Skeletal muscle satellite cell (primary cell): Measurements from ENCODE around the gene SDHAF2.
"Not testable (repeated sequence)": the region's sequence is repeated elsewhere in the genome, so short reads cannot be mapped to it uniquely, and the experiment has no call there.

Source experiments
- H3K27me3 ChIP-seq: 2 replicates; pipeline ENCODE4 v1.7.0; 2013; ENCODE audit warnings: low read length; ENCODE audit not compliant: control insufficient read depth, insufficient read depth
- H3K36me3 ChIP-seq: 2 replicates; pipeline ENCODE4 v1.7.0; 2013; ENCODE audit warnings: mild to moderate bottlenecking, control low read depth, low read length; ENCODE audit not compliant: insufficient read depth
- H3K4me1 ChIP-seq: 2 replicates; pipeline ENCODE4 v1.7.0; 2013; ENCODE audit warnings: low read length; ENCODE audit not compliant: control insufficient read depth, insufficient read depth
- H3K4me2 ChIP-seq: 2 replicates; pipeline ENCODE4 v1.7.0; 2013; ENCODE audit warnings: mild to moderate bottlenecking, low read length
- H3K4me3 ChIP-seq: 2 replicates; pipeline ENCODE4 v1.7.0; 2013; ENCODE audit warnings: low read length
- H3K9ac ChIP-seq: 2 replicates; pipeline ENCODE4 v1.7.0; 2013; ENCODE audit warnings: mild to moderate bottlenecking, low read depth, low read length, moderate library complexity
- H3K9me3 ChIP-seq: replicated peaks from 2 replicates; pipeline ENCODE4 v1.7.0; 2013; ENCODE audit warnings: mild to moderate bottlenecking, control low read depth, low read length

SDHAF2 gene

GRCh38 chr11:61430839-61431238, 915 bp downstream of the SDHAF2 start:
- not testable (repeated sequence) for H3K9me3 ChIP-seq, H3K27me3 ChIP-seq
- H3K36me3 ChIP-seq: peaks cover 33% of the 10 kb centered on the region
- H3K4me3 ChIP-seq: peak overlapping the region; percentile 99
- H3K4me2 ChIP-seq: peak overlapping the region; percentile 75
- H3K4me1 ChIP-seq: peaks cover 18% of the 10 kb centered on the region
- peak overlapping the region; percentile 99 for H3K9ac ChIP-seq

- Histone ChIP-seq H3K4me3 (no peak overlapping the region), H3K9me3 (no peaks in the 10 kb centered on the region), H3K4me1 (peaks cover 9% of the 10 kb centered on the region), H3K4me2 (no peak overlapping the region), H3K9ac (no peak overlapping the region), H3K36me3 (peaks cover 52% of the 10 kb centered on the region), H3K27me3 (no peaks in the 10 kb centered on the region)
Observed at GRCh38 chr11:61437496-61437895, 7.6 kb downstream of the SDHAF2 start.

GRCh38 chr11:61439615-61440014, 9.7 kb downstream of the SDHAF2 start:
- Histone ChIP-seq H3K27me3 (no peaks in the 10 kb centered on the region), H3K9ac (no peak overlapping the region), H3K4me3 (no peak overlapping the region), H3K36me3 (peaks cover 54% of the 10 kb centered on the region), H3K4me2 (no peak overlapping the region), H3K4me1 (peaks cover 9% of the 10 kb centered on the region), H3K9me3 (no peaks in the 10 kb centered on the region)

GRCh38 chr11:61442616-61443015, 12.7 kb downstream of the SDHAF2 start:
- H3K4me2 ChIP-seq: no peak overlapping the region
- H3K9me3 ChIP-seq: no peaks in the 10 kb centered on the region
- H3K4me3 ChIP-seq: no peak overlapping the region
- peaks cover 64% of the 10 kb centered on the region for H3K36me3 ChIP-seq
- H3K4me1 ChIP-seq: peaks cover 18% of the 10 kb centered on the region
- no peaks in the 10 kb centered on the region for H3K27me3 ChIP-seq
- H3K9ac ChIP-seq: no peak overlapping the region

GRCh38 chr11:61445516-61445915, 15.6 kb downstream of the SDHAF2 start:
- Histone ChIP-seq H3K9me3 (no peaks in the 10 kb centered on the region), H3K27me3 (no peaks in the 10 kb centered on the region), H3K4me2 (no peak overlapping the region), H3K36me3 (peaks cover 61% of the 10 kb centered on the region), H3K9ac (no peak overlapping the region), H3K4me1 (peaks cover 18% of the 10 kb centered on the region), H3K4me3 (no peak overlapping the region)

- Histone ChIP-seq H3K4me1 (peaks cover 18% of the 10 kb centered on the region), H3K4me2 (peak overlapping the region; percentile 3), H3K36me3 (peaks cover 61% of the 10 kb centered on the region), H3K4me3 (no peak overlapping the region), H3K9me3 (no peaks in the 10 kb centered on the region), H3K9ac (peak overlapping the region; percentile 26), H3K27me3 (no peaks in the 10 kb centered on the region)
Observed at GRCh38 chr11:61446211-61446651, 16.3 kb downstream of the SDHAF2 start.

- Histone ChIP-seq H3K9me3 (no peaks in the 10 kb centered on the region), H3K4me3 (no peak overlapping the region), H3K9ac (no peak overlapping the region), H3K36me3 (peaks cover 59% of the 10 kb centered on the region), H3K27me3 (no peaks in the 10 kb centered on the region), H3K4me1 (peaks cover 18% of the 10 kb centered on the region), H3K4me2 (no peak overlapping the region)
Observed at GRCh38 chr11:61447601-61448551, 18.0 kb downstream of the SDHAF2 start.

GRCh38 chr11:61448552-61448927, 18.6 kb downstream of the SDHAF2 start:
- H3K27me3 ChIP-seq: no peaks in the 10 kb centered on the region
- no peak overlapping the region for H3K4me3 ChIP-seq
- no peaks in the 10 kb centered on the region for H3K9me3 ChIP-seq
- H3K36me3 ChIP-seq: peaks cover 55% of the 10 kb centered on the region
- H3K4me1 ChIP-seq: peaks cover 18% of the 10 kb centered on the region
- H3K4me2 ChIP-seq: no peak overlapping the region
- H3K9ac ChIP-seq: no peak overlapping the region

- Histone ChIP-seq H3K4me1 (no peaks in the 10 kb centered on the region), H3K9ac (no peak overlapping the region), H3K9me3 (no peaks in the 10 kb centered on the region), H3K4me2 (no peak overlapping the region), H3K36me3 (peaks cover 38% of the 10 kb centered on the region), H3K4me3 (no peak overlapping the region), H3K27me3 (no peaks in the 10 kb centered on the region)
Observed at GRCh38 chr11:61452825-61453224, 22.9 kb downstream of the SDHAF2 start.

GRCh38 chr11:61453695-61454094, 23.8 kb downstream of the SDHAF2 start:
- H3K4me2 ChIP-seq: no peak overlapping the region
- H3K9me3 ChIP-seq: no peaks in the 10 kb centered on the region
- H3K4me1 ChIP-seq: no peaks in the 10 kb centered on the region
- H3K9ac ChIP-seq: no peak overlapping the region
- H3K27me3 ChIP-seq: no peaks in the 10 kb centered on the region
- peaks cover 29% of the 10 kb centered on the region for H3K36me3 ChIP-seq
- no peak overlapping the region for H3K4me3 ChIP-seq

GRCh38 chr11:61454520-61454919, 24.6 kb downstream of the SDHAF2 start:
- Histone ChIP-seq H3K36me3 (peaks cover 22% of the 10 kb centered on the region), H3K9ac (no peak overlapping the region), H3K4me3 (no peak overlapping the region), H3K9me3 (no peaks in the 10 kb centered on the region), H3K27me3 (no peaks in the 10 kb centered on the region), H3K4me1 (no peaks in the 10 kb centered on the region), H3K4me2 (no peak overlapping the region)

GRCh38 chr11:61460474-61460881, 30.6 kb downstream of the SDHAF2 start:
- Histone ChIP-seq H3K9ac (no peak overlapping the region), H3K4me3 (no peak overlapping the region), H3K27me3 (no peaks in the 10 kb centered on the region), H3K4me2 (no peak overlapping the region), H3K9me3 (no peaks in the 10 kb centered on the region), H3K36me3 (peaks cover under 1% of the 10 kb centered on the region), H3K4me1 (peaks cover 3% of the 10 kb centered on the region)
